AG08395 (cell line): Measurements from ENCODE around the gene PALM.
"Not testable (repeated sequence)": the region's sequence is repeated elsewhere in the genome, so short reads cannot be mapped to it uniquely, and the experiment has no call there.

Experiments used
- DNase-seq: peaks from one replicate; pipeline ENCODE4 v3.0.0; 2012; ENCODE audit warnings: mixed read lengths, low spot score

Gene PALM

GRCh38 chr19:732148-733069 lies 23.7 kb downstream of the PALM start:
- no peak for DNase-seq

GRCh38 chr19:734716-735115 lies 26.0 kb downstream of the PALM start:
- no peak for DNase-seq

GRCh38 chr19:736125-736524 lies 27.4 kb downstream of the PALM start:
- no peak for DNase-seq

GRCh38 chr19:737591-738093 lies 28.9 kb downstream of the PALM start:
- peak; percentile 64 for DNase-seq

GRCh38 chr19:738509-739128 lies 29.9 kb downstream of the PALM start:
- no peak for DNase-seq

GRCh38 chr19:739998-740715 lies 31.4 kb downstream of the PALM start:
- DNase-seq = no peak

- not testable (repeated sequence) for DNase-seq
Measured at GRCh38 chr19:740816-741505, 32.2 kb downstream of the PALM start.

GRCh38 chr19:741506-742131 lies 32.9 kb downstream of the PALM start:
- DNase-seq = no peak

GRCh38 chr19:742540-743075 lies 33.9 kb downstream of the PALM start:
- no peak for DNase-seq

- no peak for DNase-seq
Measured at GRCh38 chr19:743168-743687, 34.5 kb downstream of the PALM start.

- not testable (repeated sequence) for DNase-seq
Measured at GRCh38 chr19:745138-745537, 36.4 kb downstream of the PALM start.

- DNase-seq = no peak
Measured at GRCh38 chr19:746208-746819, 37.6 kb downstream of the PALM start.

GRCh38 chr19:746956-747355 lies 38.2 kb downstream of the PALM start:
- DNase-seq = no peak

- no peak for DNase-seq
Measured at GRCh38 chr19:747432-748273, 38.9 kb downstream of the PALM start.

GRCh38 chr19:748274-748598 lies 39.5 kb downstream of the PALM start:
- no peak for DNase-seq

GRCh38 chr19:749811-750210 lies 41.1 kb downstream of the PALM start:
- DNase-seq = no peak

GRCh38 chr19:750640-751423 lies 42.1 kb downstream of the PALM start, which contains the start of gene MISP:
TSS of gene MISP (plus strand) at chr19:751112. CDS start at chr19:756947, 5,835 bp downstream.
- no peak for DNase-seq

GRCh38 chr19:751501-752341 lies 43.0 kb downstream of the PALM start:
- DNase-seq = peak; percentile 98
